ENCODE measurements around the gene CNPPD1.
"Not testable (repeated sequence)": the region's sequence is repeated elsewhere in the genome, so short reads cannot be mapped to it uniquely, and the experiment has no call there.

The CNPPD1 gene

GRCh38 chr2:219207884-219208740 lies 31.4 kb upstream of the CNPPD1 start:
- no peak for DNase-seq

GRCh38 chr2:219207134-219207883 lies 30.6 kb upstream of the CNPPD1 start:
- DNase-seq: no peak

- DNase-seq: peak; percentile 79
These were observed 29.8 kb upstream of the CNPPD1 start, which contains the start of gene ZFAND2B for GRCh38 chr2:219206328-219207133. Gene ZFAND2B, plus strand, starts transcription at chr2:219206782. Its CDS starts 206 bp downstream, at chr2:219206988.

GRCh38 chr2:219205981-219206327 lies 29.2 kb upstream of the CNPPD1 start:
- DNase-seq: no peak

DNA sequence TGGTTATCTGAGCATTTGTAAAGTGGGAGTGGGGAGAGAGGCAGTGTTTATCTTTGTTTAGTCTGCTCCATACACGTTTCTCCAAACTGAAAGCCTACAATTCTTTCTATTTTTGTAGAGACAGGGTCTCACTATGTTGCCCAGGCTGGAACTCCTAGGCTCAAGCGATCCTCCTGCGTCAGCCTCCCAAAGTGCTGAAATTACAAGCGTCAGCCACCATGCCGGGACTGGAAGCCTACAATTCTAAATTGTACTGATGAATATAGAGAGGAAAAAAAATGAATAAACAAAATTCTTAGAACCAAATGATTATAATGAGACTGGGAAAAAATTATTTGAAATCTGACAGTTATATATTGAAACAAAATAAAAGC lies 28.4 kb upstream of the CNPPD1 start:
- no peak for DNase-seq

DNA sequence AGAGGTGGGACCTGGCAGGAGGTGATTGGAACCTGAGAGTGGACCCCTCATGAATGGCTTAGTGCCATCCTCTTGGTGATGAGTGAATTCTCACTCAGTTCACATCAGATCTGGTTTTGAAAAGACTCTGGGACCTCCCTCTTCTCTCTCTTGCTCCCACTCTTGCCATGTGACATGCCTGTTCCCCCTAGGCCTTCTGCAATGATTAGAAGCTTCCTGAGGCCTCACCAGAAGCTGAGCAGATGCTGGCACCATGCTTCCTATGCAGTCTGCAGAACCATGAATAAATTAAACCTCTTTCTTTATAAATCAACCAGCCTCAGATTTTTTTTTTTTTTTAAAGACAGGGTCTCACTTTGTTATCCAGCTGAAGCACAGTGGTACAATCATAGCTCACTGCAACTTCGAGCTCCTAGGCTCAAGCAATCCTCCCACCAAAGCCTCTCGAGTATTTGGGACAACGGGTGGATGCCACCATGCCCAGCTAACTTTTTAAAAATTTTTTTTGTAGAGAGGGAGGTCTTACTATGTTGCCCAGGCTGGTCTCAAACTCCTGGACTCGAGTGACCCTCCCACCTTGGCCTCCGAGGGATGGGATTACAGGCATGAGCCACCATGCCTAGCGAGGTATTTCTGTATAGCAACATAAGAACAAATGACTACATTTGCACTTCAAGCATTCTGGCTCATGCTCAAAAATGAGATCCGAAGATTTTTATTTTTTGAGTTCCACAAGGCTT lies 27.9 kb upstream of the CNPPD1 start:
- no peak for DNase-seq

DNA sequence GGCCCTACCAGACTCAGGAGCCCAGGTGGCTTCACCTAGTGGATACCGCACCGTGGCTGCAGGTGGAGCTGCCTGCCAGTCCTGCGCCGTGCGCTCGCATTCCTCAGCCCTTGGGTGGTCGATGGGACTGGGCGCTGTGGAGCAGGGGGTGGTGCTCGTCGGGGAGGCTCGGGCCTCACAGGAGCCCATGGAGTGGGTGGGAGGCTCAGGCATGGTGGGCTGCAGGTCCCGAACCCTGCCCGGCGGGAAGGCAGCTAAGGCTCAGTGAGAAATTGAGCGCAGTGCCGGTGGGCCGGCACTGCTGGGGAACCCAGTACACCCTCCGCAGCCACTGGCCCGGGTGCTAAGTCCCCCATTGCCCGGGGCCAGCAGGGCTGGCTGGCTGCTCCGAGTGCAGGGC lies 24.6 kb upstream of the CNPPD1 start:
- DNase-seq: not testable (repeated sequence)

DNA sequence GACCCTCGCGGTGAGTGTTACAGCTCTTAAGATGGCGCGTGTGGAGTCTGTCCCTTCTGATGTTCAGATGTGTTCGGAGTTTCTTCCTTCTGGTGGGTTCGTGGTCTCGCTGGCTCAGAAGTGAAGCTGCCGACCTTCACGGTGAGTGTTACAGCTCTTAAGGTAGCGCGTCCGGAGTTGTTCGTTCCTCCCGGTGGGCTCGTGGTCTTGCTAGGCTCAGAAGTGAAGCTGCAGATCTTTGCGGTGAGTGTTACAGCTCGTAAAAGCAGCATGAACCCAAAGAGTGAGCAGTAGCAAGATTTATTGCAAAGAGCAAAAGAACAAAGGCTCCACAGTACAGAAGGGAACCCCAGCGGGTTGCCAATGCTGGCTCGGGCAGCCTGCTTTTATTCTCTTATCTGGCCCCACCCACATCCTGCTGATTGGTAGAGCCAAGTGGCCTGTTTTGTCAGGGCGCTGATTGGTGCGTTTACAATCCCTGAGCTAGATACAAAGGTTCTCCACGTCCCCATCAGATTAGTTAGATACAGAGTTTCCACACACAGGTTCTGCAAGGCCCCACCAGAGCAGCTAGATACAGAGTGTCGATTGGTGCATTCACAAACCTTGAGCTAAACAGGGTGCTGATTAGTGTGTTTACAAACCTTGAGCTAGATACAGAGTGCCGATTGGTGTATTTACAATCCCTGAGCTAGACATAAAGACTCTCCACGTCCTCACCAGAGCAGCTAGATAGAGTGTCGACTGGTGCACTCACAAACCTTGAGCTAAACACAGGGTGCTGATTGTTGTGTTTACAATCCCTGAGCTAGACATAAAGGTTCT lies 24.0 kb upstream of the CNPPD1 start:
- not testable (repeated sequence) for DNase-seq

- DNase-seq: no peak
These were observed 22.9 kb upstream of the CNPPD1 start for GRCh38 chr2:219199470-219200211.

DNA sequence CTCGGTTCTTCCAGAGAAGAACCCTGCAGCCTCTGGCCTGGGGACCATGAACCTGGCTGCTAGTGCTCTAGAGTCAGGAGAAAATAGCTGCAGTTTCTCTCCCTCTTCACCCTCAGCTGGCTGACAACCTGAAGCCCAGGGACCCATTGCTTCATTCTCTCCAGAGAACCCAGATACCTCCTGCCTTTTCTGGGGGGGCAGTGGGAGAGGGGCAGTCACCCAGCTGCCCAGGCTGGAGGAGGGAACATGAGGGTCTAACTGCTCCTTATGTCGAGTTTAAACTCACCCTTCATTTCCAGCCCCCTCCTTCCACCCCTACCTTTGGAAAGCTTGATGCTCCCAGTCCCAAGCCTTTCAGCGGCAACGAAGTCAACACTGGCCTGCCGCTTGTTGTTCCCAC lies 22.2 kb upstream of the CNPPD1 start:
- no peak for DNase-seq

- DNase-seq: no peak
These were observed 20.7 kb upstream of the CNPPD1 start for GRCh38 chr2:219197388-219197787.

DNA sequence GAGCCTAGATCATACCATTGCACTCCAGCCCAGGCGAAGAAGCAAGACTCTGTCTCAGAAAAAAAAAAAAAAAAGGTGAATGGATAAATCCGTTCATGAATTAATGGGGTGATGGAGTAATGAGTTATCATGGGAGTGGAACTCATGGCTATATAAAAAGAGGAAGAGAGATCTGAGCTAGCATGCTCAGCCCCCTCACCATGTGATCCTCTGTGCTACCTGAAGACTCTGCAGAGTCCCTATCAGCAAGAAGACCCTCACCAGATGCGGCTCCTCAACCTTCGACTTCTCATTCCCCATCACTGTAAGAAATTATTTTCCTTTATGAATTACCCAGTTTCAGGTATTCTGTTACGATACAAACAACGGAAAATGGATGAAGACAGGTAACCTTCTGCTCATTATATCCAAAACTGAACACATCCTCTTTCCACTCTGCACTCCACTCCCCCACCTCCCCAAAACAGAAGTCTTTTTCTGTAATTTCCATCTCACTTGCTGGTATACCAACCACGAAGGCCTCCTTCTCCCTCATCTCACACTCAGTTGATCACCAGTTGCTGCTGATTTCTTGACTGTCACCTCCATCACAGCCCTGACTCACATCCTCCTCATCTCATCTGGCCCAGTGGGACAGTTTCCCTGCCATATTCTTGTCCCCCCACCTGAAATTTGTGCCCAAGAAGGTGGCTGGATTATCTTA lies 10.2 kb upstream of the CNPPD1 start:
- DNase-seq: no peak

- no peak for DNase-seq
These were observed 7.4 kb upstream of the CNPPD1 start for GRCh38 chr2:219184121-219184520.

GRCh38 chr2:219183151-219183772 lies 6.5 kb upstream of the CNPPD1 start:
- no peak for DNase-seq

DNA sequence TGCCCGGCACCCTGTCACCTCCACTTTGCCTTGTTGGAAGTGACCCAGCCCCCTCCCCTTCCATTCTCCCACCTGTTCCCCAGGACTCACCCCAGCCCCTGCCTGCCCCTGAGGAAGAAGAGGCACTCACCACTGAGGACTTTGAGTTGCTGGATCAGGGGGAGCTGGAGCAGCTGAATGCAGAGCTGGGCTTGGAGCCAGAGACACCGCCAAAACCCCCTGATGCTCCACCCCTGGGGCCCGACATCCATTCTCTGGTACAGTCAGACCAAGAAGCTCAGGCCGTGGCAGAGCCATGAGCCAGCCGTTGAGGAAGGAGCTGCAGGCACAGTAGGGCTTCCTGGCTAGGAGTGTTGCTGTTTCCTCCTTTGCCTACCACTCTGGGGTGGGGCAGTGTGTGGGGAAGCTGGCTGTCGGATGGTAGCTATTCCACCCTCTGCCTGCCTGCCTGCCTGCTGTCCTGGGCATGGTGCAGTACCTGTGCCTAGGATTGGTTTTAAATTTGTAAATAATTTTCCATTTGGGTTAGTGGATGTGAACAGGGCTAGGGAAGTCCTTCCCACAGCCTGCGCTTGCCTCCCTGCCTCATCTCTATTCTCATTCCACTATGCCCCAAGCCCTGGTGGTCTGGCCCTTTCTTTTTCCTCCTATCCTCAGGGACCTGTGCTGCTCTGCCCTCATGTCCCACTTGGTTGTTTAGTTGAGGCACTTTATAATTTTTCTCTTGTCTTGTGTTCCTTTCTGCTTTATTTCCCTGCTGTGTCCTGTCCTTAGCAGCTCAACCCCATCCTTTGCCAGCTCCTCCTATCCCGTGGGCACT lies 5.8 kb upstream of the CNPPD1 start:
- DNase-seq: no peak

GRCh38 chr2:219181531-219181930 lies 4.8 kb upstream of the CNPPD1 start:
- DNase-seq: no peak

- DNase-seq: no peak
These were observed 4.2 kb upstream of the CNPPD1 start for GRCh38 chr2:219180961-219181360.

DNA sequence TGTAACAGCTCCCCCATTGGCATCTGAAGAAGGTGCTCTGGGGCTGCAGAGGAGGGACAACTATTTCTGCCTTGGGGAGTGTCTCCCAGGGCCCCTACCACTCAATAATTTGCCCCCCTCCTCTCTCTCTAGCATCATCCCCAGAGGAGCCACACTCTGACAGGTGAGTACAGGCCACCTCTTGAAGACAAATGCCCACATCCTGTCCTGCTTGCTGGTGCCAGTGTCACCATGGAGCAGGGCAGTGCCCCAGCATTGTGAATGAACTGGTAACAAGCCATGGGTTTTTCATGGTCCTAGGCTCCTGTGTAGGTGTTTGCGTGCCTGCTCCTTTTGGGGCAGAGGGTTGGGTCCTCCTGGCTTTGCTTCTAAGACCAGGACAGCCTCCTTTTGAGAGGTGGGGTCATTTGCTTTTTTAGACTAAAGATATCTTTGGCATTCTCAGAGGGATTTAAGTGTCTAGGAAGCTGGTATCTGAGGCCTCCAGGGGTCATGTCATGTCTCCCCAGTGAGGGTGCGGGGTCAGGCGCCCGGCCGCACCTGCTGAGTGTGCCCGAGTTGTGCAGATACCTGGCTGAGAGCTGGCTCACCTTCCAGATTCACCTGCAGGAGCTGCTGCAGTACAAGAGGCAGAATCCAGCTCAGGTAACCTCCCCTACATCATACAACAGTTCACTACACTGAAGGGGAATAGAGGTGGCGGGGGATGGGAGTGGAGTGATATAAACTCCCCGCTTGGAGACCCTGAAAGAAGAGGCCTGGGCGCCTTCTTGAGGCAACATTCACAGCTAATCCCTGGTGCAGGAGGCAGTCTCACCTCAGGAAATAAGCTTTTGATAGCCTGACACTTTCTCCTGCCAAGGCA lies 3.1 kb upstream of the CNPPD1 start:
- no peak for DNase-seq
